ENCODE measurements around the gene BMAL1.

DNA sequence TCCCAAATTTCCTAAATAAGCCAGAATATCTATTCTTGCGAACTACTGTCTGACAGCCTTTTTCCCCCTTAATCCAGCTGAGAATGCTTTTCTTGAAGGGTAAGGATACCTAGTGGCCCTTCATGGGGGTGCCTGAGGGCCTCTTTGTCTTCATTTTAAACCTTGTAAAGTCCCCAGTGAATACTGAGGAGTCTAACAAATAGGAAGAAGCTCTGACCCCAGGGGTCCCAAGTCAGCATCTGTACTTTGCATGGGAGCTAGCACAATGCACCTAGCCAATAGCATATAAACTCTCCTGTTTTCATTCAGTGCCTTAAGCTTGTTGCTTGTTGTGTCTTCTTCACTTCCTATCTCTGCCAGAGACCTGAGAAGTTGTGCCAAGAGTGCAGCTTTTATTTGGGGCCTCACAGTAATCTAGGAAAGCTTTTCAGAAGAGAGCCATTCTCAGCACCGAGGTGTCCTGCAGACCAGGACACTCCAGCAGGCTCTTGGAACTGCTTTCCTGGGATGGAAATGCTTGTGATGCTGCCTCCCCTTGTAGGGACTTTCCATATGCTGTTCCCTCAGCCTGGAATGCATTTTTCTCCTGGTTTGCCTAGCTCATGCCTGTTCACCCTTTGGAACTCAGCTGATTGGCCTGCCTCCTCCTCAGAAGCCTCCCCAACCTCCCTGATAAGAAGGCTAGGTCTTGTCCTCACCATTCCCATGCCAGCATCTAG lies 37.2 kb downstream of the BMAL1 start:
- TF ChIP-seq, protein P1, sequence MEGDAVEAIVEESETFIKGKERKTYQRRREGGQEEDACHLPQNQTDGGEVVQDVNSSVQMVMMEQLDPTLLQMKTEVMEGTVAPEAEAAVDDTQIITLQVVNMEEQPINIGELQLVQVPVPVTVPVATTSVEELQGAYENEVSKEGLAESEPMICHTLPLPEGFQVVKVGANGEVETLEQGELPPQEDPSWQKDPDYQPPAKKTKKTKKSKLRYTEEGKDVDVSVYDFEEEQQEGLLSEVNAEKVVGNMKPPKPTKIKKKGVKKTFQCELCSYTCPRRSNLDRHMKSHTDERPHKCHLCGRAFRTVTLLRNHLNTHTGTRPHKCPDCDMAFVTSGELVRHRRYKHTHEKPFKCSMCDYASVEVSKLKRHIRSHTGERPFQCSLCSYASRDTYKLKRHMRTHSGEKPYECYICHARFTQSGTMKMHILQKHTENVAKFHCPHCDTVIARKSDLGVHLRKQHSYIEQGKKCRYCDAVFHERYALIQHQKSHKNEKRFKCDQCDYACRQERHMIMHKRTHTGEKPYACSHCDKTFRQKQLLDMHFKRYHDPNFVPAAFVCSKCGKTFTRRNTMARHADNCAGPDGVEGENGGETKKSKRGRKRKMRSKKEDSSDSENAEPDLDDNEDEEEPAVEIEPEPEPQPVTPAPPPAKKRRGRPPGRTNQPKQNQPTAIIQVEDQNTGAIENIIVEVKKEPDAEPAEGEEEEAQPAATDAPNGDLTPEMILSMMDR (optimal IDR thresholded peaks at IDR 0.05 in 1 of 3, IDR thresholded peaks at IDR 0.05 in 1 of 3, conservative IDR thresholded peaks at IDR 0.05 in 1 of 3; ENCODE audit: extremely low read depth in 1 of 3, insufficient read depth in 2 of 3, low read length in 3 of 3): no peak
- no peak for TF ChIP-seq EZH2 (IDR thresholded peaks at IDR 0.05; ENCODE audit: low read length)

Measured in keratinocyte (primary cell).